GM18498 (cell line): Measurements from ENCODE around the gene PRKCE.
A peak's percentile ranks its signal among the peaks of the same experiment; 100 is the strongest.

Source experiments
- ATAC-seq: cut with Tn5 transposase; IDR thresholded peaks from one replicate; pipeline ENCODE4 v1.9.1; 2021; ENCODE audit warnings: mild to moderate bottlenecking, moderate library complexity; ENCODE audit not compliant: unreplicated experiment

PRKCE gene

DNA sequence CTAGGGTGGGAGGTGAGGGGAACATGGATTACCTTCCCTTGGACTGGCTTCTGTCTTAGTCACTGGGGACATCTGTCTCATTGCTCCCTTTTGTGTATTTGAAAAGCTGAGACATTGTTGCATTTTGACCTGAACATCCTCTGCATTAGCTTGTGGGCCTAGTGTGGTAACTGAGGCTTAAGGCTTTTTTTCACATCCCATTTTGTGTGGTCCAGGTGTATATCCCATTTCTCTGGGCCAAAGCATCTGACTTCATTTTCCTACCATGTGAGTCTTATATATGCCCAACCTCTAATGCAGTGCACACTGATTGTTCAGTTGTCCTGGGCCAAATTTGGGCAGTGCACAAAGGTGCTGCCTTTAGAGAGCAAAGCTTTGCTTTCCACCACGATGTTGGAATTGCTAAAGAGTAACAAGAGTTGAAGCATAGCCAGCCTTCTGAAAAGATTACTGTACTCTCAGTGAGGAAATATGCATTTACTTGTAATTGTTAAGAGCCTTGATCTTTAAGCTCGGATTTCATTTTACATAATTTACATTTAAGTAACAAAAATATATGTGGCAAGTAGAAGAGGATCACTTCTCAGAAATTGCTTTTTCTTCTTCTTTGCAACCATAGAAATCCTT lies 13.3 kb downstream of the PRKCE start:
- peak; percentile 59 for ATAC-seq

DNA sequence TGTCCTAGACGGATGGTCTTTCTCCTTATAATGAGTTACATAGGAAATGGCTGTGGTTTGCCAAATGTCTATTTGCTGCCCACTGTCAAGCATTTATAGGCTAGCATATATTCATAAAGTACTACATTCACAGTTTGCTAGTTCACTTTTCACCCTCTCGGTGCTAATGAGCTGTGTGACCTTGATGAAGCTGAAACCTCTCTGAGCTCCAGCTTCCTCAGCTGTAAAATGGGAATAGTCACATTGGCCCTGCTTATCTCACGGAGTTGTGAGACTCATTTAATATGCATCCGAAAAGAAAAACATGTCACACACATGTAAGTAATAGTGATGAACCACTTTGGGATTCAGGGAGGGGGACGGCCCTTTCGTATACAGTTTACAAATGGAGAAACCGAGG lies 17.0 kb downstream of the PRKCE start:
- no peak for ATAC-seq

DNA sequence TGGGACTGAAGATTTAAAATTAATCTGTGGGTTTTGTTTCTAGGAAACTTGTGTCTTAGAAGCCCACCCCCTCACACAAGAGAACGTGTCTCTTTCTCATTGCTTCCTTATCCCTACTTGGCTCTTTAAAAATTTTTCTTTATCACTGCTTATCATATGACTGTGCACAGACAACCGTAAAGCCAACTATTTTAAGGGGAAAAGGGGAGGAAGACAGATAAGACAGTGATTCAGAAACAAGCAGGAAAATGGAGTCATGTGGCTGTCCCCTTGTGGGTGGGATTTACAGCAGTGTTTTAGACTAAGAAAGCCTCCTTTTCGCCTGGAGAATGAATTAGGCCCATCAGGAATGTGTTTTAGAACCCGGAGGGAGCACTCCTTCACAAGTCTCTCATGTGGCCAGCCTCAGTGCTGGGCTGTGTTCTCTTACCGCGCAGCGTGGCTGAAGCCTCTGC lies 17.6 kb downstream of the PRKCE start:
- ATAC-seq, result no peak

DNA sequence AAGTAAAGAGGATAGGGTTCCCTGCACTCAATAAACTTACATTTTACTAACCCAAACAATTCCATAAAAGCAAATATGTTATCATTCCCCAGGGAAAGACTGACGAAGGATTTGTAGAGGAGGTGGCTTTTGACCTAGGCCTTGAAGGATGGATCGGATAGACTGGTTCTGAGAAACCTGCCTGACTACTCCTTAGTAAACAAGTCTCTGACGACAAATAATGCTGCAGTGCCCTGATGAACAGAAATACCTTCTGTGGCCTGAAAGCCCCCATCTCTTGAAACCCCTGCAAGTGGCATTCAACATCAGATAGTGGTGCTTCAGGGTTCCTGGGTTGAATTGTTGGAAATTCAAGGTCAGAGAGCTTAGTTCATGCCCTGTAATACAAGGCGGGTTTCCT lies 19.2 kb downstream of the PRKCE start:
- no peak for ATAC-seq

DNA sequence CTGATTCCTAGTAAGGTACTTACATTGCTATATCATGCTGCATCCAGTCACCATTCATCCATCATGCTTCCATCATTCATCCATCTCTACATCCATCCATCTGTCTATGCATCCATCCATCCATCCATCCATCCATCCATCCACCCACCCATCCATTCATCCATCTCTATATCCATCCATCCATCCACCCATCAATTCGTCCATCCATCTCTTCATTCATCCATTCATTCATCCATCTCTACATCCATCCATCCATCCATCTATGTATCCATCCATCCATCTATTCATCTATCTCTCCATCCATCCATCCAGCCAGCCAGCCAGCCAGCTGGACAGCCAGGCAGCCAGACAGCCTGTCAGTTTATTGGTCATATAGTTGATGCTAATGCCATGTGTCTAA lies 20.7 kb downstream of the PRKCE start:
- no peak for ATAC-seq

GRCh38 chr2:45674035-45674816 lies 22.8 kb downstream of the PRKCE start:
- ATAC-seq, result no peak

DNA sequence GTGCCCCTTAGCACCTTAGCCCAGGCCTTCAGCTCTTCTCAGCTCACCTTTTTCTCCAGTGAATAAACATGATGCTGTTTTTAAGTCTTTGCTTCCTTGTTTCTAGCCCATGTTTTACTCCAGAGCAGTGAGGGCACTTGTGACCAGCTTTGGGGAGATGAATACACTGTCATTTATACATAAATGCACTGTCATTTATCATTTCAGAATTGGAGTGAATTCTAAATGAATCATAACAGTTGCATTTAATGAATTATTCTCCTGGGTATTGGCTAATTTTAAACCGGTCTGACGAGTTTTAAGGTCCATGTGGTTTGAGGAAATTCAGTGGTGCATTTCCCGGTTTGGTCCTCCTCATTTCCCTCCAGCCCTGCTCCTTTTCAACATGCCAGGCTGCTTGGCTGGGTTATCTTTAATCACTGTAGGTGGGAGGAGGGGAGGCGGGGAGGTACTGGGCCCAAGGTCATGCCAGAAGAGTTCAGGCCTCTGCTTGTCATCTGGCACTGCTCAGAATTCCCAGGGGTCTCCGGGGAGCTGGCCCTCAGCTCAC lies 23.9 kb downstream of the PRKCE start:
- ATAC-seq, result no peak

GRCh38 chr2:45676088-45676487 lies 24.6 kb downstream of the PRKCE start:
- no peak for ATAC-seq

DNA sequence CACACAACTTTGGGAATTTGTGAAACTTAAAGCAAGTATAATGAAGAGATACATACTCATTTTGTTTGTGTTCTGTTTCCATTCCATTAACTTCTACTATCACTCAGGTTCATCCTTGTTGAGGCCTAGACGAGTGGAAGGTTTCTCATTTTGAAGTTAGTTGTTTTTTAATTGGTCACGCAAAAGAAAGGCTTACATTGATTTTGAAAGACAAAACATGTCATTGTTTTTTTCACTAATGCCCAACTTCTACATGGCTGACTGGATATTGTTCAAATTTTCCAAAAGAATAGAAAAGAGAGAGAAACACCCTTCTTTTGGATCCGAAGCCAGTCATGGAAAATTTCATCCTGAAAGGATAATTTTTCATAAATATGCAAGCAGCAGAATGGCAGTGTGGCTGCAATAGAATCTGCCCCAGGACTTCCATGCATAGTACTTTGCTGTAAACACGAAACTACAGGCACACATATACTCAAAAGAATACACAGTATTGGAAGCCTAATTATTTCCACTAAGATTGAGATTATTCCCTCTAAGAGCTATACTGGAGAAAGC lies 27.4 kb downstream of the PRKCE start:
- no peak for ATAC-seq

DNA sequence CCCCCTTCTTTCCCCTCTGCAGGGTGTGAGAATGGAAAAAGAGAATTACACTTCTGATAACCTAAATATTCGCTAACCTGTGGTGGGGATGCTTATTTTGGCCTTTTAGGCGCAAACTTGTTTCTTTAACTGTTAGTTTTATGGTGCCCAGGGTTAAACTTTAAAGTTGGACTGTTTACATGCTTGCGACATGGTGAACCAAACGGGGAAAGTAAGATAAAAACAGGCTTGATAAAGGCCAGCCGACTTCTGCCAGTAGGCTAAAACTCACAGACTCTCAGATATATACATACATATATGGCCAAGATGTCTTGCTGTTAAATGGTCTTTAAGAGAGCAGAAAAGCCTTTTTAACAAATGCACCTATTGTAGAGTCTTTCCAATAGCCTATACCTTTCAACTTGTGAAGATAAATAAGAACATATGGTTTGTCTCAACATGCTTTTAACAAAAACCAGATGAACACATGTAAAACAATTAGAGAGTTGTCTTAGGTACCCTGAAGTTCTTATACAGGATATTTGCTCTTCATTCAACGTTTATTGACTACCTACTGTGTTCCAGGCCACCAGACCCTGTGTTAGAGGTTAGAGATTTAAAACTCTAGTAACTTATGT lies 29.0 kb downstream of the PRKCE start:
- no peak for ATAC-seq

GRCh38 chr2:45681675-45682074 lies 30.2 kb downstream of the PRKCE start:
- peak; percentile 84 for ATAC-seq

- ATAC-seq, result no peak
Observed at GRCh38 chr2:45683292-45683691, 31.8 kb downstream of the PRKCE start.

DNA sequence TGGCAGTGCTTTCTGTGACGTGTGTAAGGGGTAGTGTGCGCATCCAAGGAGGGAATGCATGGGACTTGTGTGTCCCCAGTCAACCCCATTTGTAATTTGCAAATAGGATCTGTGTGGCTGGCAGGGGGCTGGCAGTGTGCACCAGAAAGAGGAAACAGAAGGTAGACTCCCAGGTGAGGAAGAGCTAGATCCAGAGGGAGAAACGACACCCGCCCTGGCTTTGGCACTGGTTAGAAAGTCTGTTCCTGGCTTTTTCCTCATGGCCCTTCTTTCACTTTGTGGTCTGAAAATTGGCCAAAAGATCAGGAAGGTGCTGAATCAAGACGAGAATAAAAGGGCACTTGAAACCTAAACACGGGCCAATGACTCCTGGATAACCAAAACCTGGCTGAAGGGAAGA lies 33.3 kb downstream of the PRKCE start:
- ATAC-seq, result no peak

- ATAC-seq, result no peak
Observed at GRCh38 chr2:45685260-45685659, 33.8 kb downstream of the PRKCE start.

DNA sequence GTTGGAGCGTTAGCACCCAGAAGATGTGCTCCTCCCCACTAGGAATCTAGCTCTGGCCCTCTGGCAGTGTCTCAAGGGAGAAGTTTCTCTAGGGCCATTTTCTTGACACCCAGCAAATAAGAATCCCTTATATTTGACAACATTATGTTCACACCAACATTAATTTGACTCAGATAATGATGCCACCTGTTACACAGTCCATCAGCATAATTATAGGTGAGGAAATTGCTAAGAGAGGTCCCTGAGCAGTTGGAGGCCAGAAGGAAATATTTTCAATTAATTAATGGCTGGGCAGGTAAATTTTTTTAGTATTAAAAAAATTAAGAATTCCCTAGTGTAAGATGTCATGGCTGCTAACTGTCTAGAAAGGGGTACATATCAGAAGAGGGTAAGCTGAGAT lies 36.5 kb downstream of the PRKCE start:
- ATAC-seq, result no peak

GRCh38 chr2:45688479-45689298 lies 37.2 kb downstream of the PRKCE start:
- ATAC-seq, result no peak

DNA sequence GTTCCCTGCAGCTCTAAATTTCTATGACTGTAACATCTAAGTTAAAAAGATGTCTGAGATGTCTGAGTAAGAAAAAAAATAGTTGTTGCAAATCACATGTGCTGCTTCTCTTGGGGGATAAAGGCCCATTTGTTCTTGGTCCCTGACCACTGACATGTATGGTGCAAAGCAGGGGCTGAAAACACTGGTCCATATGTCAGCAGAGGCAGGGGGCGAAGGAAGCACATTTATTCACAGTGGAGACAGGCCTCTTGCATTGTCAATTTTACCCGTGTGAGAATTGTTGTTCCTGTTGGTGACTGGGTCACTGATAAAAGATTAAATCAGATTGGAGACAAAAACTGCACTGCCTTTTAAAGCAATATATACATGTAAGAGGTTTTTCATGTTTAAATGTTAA lies 38.8 kb downstream of the PRKCE start:
- no peak for ATAC-seq

DNA sequence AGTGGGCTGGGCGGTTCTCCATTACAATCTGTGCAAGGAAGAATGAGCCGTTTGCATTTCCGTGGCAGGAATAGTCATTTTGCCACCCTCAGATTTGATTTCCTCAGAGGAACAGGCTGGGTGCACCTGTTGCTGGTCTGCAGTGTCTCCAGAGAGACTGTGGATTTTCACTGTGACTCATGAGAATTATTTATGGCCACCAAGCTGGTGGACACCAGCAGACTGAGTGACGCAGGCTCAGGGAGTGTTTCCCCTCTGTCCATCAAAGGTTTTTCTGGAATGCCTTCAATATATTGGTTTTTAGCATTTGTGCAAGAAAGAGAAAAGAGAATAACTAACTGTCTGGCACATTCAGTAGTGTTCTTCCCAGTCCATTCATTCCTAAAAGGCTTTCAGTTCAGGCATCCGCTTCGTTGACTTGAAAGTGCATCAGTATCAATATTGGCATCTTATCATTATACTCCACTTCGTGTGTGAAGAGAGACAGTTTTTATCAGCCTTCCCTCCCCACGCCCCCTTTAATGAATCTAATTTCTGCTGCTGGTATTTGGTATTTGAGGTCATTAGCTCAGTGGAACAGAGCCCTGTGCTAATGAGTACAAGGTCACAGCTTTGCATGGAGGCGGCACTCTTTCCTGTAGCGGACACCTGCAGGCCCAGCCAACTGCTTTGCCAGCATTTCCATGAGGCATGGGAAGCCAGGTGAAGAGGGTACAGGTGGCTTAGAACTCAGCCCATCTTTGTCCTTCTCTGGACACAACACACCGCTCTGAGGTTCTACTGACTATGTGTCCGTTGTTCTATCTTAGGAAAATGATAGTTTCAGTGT lies 39.9 kb downstream of the PRKCE start:
- peak; percentile 53 for ATAC-seq

- ATAC-seq, result no peak
Observed at GRCh38 chr2:45692566-45692965, 41.1 kb downstream of the PRKCE start.

- ATAC-seq, result peak; percentile 53
Observed at GRCh38 chr2:45695480-45696007, 44.1 kb downstream of the PRKCE start.
